Measurements from ENCODE around the gene TARS1.

- no peak for TF ChIP-seq NFE2L1 (CRISPR knock-in tag; IDR thresholded peaks at IDR 0.05)
- no peak for TF ChIP-seq CTCF (IDR thresholded peaks at IDR 0.05)
- TF ChIP-seq SP1 (CRISPR knock-in tag; conservative IDR thresholded peaks at IDR 0.05), result no peak
- TF ChIP-seq ZSCAN18 (CRISPR knock-in tag; IDR thresholded peaks at IDR 0.05), result no peak
Observed at GRCh38 chr5:33470544-33470943, 29.8 kb downstream of the TARS1 start.

Data from WTC11 (cell line).